Activated gamma-delta T cell (primary cell): Measurements from ENCODE around the gene PSMG2.

Experiments
- DNase-seq: peaks from one replicate; lab custom pipeline; 2025; lab: John Stamatoyannopoulos, UW

PSMG2 gene

DNA sequence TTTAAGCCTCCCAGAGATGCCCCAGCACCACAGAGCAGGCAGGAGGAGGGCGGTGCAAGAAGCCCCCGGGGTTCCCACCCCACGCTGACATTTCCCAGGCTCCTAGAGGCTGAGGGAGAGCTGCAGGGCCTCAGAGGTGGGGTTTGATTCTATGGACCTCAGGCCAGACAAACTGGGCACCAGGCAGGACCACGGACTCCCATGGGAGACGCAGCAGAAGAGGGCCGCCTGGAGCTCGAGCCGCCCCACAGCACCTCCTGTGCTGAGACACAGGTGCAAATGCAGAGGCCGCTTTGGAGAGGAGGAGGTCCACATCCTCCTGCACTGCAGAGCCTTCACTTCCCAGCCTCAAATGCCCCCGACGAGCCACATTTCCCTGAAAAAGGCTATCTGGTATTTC, 62.7 kb downstream of the PSMG2 start:
- no peak for DNase-seq

DNA sequence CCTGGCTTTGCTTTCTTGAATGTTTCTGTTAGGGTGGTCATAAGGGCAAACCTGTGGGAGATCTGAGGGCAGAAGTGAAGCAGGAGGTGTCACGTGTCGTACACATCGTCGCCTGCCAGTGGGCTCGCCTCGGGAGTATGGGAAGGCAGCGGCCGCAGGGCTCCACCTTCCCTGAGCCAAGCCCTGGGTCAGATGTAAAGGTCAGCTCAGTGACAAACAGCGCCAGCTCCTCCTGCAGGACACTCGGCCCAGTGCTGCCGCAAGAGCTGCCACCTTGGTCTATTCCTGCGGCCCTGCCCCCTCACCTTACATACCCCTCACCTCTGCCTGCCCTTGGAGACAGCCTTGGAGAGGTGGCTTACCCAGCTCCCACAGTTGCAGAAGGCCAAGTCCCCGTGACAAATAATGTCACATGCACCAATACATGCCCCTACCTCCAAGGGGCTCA, 64.2 kb downstream of the PSMG2 start:
- DNase-seq = no peak

DNA sequence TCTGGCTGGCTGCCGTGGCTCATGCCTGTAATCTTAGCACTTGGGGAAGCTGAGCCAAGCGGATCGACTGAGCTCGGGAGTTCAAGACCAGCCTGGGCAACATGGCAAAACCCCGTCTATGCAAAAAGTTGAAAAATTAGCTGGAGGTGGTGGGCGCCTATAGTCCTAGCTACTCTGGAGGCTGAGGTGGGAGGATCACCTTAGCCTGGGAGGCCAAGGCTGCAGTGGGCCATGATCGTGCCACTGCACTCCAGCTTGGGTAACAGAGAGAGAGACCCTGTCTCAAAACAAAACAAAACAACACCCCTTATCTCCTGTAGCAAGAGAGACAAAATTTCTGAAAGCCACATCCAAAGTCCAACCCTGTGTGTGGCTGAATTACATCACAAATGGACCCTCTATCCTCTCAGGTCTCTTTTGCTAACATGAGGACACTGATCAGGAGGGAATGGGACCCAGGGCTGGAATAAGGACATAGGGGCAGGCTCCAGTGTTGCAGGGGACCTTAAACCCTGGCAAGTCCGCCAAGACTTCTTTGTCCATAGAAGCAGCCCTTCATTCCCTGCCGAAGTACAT, 64.8 kb downstream of the PSMG2 start:
- DNase-seq = no peak

DNA sequence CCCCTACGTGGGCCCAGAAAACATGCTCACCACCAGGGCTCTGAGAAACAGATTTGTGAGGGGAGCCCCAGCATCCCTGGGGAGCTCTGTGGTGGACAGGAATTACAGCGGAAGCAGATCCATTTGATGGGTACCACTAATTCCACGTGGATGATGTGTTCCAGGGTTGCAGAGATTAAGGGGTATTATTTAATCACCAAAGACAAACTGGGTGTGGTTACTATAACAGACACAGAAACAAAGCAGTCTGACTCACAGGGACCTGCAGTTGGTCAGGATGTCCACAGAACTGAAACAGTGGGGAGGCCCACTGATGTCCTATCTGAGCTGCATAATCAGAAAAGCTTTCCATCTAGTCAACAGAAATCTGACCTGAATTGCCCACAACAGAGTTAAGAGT, 65.8 kb downstream of the PSMG2 start:
- no peak for DNase-seq

DNA sequence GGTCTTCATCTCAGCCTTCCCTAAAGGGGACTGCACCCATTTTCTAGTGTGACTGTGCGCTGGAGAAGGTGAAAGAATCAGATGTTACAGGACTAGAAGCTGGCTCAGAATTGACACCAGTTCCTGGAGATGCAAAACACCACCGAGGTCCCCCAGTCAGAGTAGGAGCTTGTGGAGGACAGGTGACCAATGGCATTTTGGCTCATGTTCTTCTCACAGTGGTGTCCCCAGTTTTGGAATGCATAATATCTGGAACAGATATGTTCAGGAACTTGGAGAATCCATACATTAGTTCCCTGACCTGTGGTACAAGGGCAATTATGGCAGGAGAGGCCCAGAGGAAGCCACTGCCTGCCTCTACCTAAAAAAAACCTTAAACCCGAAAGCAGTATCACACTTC, 66.3 kb downstream of the PSMG2 start:
- no peak for DNase-seq

DNA sequence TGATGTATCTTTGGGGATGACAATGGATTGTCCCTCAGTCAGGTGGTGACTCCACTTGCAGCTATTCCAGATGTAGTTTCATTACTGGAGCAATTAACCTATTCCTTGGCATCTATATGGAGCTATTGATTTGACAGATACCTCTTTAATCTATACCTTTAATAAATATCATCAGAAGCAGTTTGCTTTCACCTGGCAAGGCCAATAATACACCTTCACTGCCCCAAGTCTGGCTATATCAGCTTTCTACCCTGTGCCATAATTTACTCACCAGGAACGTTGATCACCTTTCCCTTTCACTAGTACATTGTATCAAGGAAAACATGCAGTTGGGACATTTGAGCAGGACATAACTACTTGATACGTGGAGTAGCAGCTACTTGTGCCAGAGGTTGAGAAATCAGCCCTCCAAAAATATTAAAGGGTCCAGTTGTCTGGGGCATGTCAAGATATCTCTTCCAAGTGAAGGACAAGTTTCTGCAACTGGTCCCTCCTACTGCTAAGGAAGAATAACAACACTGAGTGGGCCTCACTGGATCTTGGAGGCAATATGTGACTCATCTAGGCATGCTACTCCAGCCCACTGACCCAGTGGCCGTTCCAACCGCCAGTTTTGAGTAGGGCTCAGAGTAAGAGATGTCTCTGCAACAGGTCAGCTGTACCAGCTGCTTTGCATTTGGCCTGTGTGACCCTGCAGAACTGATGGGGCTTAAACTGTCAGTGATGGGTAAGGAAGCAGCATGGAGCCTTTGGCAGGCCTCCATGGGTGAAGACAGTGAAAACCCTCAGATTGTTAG, 67.0 kb downstream of the PSMG2 start:
- no peak for DNase-seq

DNA sequence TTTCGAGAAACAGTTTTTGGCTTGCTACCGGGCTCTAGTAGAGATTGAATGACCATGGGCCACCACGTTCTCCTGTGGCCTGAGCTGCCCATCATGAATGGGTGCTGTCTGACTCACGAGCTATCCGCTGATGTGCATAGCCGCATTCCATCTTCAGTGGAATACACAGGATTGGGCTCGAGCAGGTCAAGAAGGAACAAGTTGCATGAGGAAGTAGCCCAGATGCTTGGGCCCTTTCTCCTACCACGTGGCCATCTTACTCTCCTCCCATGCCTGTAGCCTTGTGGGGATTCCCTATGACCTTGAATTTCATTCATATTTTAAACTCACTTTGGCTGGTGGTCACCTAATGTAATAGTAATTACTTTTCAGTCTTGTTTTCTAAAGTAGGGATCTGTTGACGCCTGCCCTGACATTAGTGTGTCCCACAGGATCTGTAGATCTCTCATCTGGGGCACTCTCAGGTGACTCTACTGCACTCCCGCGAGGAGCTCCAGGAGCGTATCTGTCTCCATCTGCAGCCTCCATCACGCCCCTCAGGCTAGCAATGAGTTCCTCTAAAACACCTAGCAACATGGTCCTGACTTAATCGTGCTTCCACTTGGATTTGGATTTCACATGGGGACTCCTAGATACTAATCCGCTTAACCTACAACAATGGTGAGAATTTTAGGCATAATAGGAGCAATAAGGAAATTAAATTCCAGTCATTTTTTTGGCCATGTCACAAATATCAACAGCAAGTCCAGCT, 67.8 kb downstream of the PSMG2 start:
- no peak for DNase-seq

DNA sequence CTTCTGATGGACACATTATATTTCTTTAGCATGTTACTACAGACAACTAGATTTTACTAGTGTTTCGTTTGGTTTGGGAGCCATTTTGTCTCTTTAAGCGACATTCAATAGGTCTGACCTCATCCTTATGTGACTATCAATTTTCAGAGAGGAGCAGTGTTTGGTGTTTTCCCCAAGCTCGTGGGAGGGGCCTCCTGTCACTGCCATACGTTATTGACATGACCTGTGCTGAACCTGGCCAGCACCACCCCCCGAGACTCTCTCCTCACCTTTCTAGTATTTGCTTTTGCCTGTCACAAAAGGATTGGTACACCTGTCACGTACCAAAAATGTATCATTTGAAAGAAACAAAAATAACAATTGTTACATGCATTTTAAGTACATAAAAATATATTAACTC, 69.3 kb downstream of the PSMG2 start:
- no peak for DNase-seq

DNA sequence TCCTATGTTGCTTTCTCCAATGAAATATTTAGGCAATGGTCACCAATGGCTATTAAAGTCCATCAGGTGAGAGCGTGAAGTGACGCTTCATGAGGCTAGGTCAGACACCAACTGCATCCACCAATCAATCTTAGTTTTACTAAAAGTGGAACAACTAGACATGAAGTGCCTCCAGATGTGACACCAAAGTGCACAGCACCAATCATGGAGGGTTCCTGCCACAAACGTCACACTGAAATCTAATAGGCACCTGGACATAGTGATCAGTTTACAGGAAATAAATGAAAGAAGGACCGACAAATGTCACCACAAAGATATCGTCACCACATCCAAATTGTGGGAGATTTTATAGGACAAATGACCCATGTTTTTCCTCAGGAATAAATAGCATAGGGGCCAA, 70.5 kb downstream of the PSMG2 start:
- no peak for DNase-seq

DNA sequence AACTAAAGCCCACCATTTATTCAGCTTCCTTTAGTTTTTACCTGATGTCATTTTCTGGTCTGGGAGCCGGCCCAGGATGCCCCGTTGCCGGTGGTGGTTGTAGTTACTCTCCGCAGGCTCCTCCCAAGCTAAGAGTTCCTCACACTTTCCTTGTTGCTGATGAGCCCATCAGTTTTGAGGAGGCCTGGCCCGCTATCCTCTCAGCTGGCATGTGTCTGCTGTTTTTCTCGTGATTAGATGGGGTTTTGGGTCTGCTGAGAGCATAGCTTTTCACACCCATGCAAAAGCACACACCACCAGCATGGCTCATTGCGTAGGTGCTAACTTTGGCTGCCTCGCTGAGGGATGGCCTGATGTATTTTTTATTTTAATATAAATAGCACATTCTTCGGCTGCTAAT, 72.1 kb downstream of the PSMG2 start:
- no peak for DNase-seq
